ENCODE measurements around the gene FIGNL2.
A peak's percentile ranks its signal among the peaks of the same experiment; 100 is the strongest.

DNA sequence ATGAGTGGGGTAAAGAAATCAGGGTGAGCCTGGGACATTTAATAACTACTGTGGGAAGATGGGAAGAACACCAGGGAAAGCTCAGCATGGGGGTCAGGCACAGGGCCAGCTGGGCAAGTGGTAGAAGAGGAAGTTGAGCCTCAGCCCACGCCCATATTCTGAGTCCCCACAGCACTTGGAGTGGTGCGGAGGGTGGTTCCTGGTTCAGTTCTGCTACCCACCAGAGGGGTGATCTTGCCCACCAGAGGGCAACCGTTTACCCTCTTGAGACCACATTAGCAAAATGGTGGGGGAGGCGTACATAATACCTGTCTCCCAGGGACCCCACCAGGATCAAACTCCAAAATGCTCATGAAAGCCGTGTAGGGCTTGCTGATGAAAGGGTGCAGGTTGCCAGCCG is 22.6 kb upstream of the FIGNL2 start:
- TF ChIP-seq, protein P1, sequence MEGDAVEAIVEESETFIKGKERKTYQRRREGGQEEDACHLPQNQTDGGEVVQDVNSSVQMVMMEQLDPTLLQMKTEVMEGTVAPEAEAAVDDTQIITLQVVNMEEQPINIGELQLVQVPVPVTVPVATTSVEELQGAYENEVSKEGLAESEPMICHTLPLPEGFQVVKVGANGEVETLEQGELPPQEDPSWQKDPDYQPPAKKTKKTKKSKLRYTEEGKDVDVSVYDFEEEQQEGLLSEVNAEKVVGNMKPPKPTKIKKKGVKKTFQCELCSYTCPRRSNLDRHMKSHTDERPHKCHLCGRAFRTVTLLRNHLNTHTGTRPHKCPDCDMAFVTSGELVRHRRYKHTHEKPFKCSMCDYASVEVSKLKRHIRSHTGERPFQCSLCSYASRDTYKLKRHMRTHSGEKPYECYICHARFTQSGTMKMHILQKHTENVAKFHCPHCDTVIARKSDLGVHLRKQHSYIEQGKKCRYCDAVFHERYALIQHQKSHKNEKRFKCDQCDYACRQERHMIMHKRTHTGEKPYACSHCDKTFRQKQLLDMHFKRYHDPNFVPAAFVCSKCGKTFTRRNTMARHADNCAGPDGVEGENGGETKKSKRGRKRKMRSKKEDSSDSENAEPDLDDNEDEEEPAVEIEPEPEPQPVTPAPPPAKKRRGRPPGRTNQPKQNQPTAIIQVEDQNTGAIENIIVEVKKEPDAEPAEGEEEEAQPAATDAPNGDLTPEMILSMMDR (IDR thresholded peaks at IDR 0.05) = peak in 1 of 6 experiments; percentile 15
- TF ChIP-seq POLR2AphosphoS5 (IDR thresholded peaks at IDR 0.05) (no peak), POLR2A (IDR thresholded peaks at IDR 0.05) (no peak)

All from upper lobe of left lung (tissue), 4 donors.